GM21723 (cell line): ENCODE data around the gene CXCL14.

Experiments
- ATAC-seq: cut with Tn5 transposase; IDR thresholded peaks from one replicate; pipeline ENCODE4 v1.9.1; 2021; ENCODE audit warnings: mild to moderate bottlenecking, moderate library complexity; ENCODE audit not compliant: unreplicated experiment

Gene CXCL14

GRCh38 chr5:135578685-135579341 is at the start of gene CXCL14:
Gene CXCL14 (minus strand): TSS chr5:135578991. CDS start chr5:135578778, 213 bp downstream.
- ATAC-seq: no peak

- no peak for ATAC-seq
Measured at GRCh38 chr5:135626636-135627035, 47.8 kb upstream of the CXCL14 start.

- no peak for ATAC-seq
Measured at GRCh38 chr5:135625961-135626360, 47.2 kb upstream of the CXCL14 start.

GRCh38 chr5:135625486-135625885 is 46.7 kb upstream of the CXCL14 start:
- no peak for ATAC-seq

GRCh38 chr5:135625061-135625460 is 46.3 kb upstream of the CXCL14 start:
- no peak for ATAC-seq

- no peak for ATAC-seq
Measured at GRCh38 chr5:135623186-135623715, 44.5 kb upstream of the CXCL14 start.

- no peak for ATAC-seq
Measured at GRCh38 chr5:135615581-135616260, 36.9 kb upstream of the CXCL14 start.

GRCh38 chr5:135615171-135615570 is 36.4 kb upstream of the CXCL14 start:
- no peak for ATAC-seq

- ATAC-seq: no peak
Measured at GRCh38 chr5:135609981-135610380, 31.2 kb upstream of the CXCL14 start.

- ATAC-seq: no peak
Measured at GRCh38 chr5:135608761-135609443, 30.1 kb upstream of the CXCL14 start.

GRCh38 chr5:135608361-135608760 is 29.6 kb upstream of the CXCL14 start:
- ATAC-seq: no peak

- no peak for ATAC-seq
Measured at GRCh38 chr5:135606431-135606830, 27.6 kb upstream of the CXCL14 start.

- no peak for ATAC-seq
Measured at GRCh38 chr5:135605221-135605620, 26.4 kb upstream of the CXCL14 start.

- no peak for ATAC-seq
Measured at GRCh38 chr5:135604056-135604455, 25.3 kb upstream of the CXCL14 start.

- ATAC-seq: no peak
Measured at GRCh38 chr5:135602882-135603721, 24.3 kb upstream of the CXCL14 start.

- ATAC-seq: no peak
Measured at GRCh38 chr5:135601466-135601865, 22.7 kb upstream of the CXCL14 start.

- no peak for ATAC-seq
Measured at GRCh38 chr5:135600971-135601381, 22.2 kb upstream of the CXCL14 start.

- no peak for ATAC-seq
Measured at GRCh38 chr5:135600152-135600570, 21.4 kb upstream of the CXCL14 start.

- ATAC-seq: no peak
Measured at GRCh38 chr5:135599421-135600151, 20.8 kb upstream of the CXCL14 start.
